NCI-H2196 (cell line): ENCODE data around the gene AUTS2.

Experiments
- DNase-seq: peaks from one replicate; lab custom pipeline; 2025; ENCODE audit not compliant: unreplicated experiment; lab: John Stamatoyannopoulos, UW

The AUTS2 gene

DNA sequence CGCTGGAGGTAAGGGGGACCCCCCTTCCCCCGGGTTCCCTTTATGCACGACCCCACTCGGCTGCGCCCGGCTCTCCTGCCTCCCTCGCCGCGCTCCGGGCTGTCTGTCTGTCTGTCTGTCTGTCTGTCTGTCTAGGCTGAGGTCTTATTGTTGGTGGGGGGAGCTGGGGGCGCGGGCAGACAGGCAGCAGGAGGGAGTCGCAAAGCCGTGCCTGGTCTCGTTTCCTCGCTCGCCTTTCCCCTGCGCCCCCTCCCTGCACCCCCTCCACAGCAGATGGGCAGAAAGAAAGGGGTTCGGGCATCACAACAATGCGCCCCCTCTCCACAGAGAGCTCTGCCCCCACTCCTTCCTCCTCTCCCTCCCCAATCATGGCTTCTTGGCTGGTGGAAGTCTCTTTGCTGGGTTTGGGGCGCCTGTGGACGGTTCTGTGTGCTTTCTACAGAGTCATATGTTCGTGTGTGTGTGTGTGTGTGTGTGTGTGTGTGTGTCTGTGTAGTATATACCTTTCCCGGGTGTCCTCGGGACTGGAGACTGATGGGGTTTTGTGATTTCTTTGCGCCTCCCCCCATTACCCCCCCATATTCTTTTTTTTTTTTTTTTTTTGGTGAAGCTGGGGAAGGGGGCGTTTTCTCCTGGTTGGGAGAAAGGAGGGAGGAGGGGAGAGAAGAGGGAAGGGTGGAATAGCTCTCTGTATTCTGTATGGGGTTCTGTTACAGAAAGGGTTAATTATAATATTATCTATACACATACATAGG lies 1.9 kb downstream of the AUTS2 start:
- no peak for DNase-seq

- no peak for DNase-seq
These were observed 2.6 kb downstream of the AUTS2 start for GRCh38 chr7:69600710-69601519.

DNA sequence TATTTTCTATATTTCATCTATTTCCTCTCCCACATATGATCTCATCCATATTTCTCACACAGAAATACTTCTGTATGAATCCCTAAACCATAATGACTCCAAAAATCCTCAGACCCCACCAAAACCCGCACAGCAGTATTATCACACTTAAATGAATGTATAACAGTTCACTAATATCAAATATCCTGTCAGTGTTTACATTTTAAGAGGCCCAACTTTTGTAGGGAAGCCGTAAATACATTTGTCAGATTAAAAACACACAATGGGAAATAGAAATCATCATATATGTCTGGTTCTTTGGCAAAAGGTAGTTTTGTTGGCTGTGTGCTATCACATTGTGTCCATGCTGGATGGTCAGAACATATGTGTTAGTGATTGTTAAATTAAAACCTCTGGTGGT lies 4.2 kb downstream of the AUTS2 start:
- DNase-seq, result no peak

DNA sequence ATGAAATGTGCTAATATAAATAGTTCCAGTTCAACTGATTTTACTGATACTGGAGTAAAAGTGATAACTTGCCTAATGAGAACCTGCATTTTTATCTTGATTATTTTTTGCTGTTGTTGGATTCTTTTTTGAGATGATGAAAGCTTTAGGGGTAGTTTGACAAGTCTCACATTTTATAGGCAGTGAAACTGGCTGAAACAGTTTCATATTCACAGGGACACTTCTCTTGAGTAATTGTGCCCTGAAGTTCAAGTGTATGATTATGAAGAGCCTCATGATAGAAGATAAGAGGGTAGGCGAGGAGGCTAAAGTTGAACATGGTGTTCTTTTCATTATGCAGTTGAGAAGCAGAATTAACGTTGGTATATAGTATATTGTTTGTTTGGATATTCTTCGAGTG lies 5.1 kb downstream of the AUTS2 start:
- no peak for DNase-seq

DNA sequence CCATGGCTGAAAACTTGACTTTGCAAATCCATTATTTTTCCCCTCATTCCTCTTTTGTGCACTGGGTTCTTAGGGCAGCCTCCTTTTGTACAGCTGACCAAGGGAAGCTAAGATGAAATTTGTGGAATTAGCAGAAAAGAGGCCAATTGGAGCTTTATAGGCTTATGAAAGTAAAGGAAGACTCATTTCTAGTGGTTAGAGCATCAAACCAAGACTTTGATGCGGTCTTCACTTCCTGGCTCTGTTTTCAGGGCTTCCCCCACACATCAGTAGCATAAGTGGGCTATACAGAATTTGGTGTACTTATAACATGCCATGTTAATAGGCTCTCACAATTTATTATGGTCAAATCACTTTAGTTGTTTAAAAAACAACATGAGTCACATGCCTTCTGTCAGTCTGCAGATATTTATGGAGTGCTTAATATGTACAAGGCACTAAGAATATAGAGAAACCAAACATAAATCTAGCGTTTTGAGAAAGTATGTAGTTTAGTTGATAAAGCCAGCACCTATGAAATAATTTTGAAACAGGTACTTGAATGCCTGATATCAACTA lies 5.7 kb downstream of the AUTS2 start:
- no peak for DNase-seq

DNA sequence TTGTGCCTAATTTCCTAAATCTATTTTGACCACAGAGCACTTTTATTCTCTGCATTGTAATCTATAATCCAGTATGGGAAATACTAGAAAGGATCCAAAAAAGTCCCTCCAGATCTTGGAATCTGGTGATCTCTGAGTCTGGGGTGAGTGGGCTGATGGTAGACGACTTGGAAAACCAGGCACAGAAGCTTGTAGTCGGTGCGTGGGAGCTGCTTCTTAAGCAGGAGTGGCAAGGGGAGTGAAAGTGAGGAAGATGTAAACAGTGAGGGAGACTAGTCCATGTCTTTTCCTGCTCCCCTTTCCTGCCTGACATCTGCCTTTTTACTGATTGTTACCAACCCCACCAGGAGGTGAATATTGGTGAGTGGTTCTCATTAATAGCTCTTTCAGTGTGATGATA lies 6.8 kb downstream of the AUTS2 start:
- DNase-seq, result no peak

DNA sequence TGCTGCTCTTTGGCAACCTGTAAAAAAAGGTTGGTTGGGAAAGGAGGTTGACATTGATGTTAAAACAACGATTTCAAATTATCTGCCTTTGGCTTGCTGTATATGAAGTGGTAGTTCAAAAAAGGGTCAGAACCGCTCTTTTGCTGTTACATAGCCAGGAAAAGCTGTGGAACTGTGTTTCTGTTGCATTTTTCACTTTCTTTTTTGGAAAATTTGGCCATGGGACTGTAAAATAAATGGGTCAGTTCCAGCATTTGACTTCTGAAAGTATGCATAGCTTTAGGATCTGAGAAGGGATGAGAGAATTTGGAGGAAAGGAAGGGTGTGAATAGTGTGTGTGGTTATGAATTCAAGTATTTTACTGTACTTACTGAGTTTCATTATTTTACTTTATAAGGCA lies 7.3 kb downstream of the AUTS2 start:
- no peak for DNase-seq

GRCh38 chr7:69608049-69608448 lies 9.8 kb downstream of the AUTS2 start:
- DNase-seq, result no peak

DNA sequence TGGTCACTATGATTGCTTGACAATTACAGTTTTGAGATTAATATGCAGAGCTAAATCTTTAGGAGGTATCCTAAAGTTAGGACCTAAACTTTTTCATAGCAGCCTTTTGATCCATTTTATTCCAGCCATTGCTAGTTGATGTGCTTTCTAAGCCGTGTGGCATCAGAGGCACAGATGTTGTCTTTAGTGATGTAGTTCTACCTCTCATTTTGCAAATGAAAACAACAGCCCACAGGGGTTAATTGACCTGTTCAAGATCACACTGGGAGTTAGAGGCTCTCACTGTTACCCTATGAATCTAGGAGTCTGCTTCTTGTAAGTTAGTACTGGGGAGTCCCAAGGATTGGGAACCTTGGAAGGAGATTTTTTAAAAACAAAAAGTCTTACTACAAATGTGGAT lies 10.6 kb downstream of the AUTS2 start:
- DNase-seq, result no peak

GRCh38 chr7:69609541-69610373 lies 11.5 kb downstream of the AUTS2 start:
- DNase-seq, result no peak

GRCh38 chr7:69610374-69611084 lies 12.3 kb downstream of the AUTS2 start:
- no peak for DNase-seq

DNA sequence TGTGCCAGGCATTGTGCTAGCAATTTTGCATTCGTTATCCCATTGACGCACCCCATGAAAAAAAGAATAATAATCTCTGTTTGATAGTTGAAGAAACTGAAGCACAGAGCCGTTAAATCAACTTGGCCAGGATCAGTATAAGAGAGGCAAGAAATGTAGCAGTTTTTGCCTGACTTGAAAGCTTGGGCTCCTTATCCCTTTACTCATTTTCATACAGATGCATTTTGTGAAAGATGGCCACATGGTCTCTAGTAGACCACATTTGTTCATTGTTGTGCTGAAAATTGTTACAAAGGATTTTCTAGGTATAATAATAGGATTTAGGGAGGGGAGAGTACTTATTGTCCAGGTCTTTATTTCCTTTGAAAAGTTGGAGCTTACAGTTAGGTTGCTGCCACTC lies 14.7 kb downstream of the AUTS2 start:
- DNase-seq, result no peak

DNA sequence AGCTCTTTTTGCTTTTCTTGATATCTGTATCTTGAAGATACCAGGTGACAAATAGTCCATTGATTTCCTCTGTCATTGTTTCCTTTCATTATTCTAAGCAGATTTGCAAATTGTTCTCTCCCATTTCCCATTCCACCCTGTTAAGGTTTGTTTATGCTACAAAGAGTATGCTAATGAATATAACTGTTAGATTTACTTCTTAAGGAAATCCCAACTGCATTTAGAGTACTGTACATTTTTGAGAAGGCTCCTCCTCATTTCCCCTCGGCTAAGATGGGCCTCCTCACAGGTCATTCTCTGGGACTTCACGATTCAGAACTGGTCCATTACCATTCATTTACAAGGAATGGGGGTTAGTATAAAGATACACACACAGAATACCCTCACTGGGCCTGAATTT lies 15.6 kb downstream of the AUTS2 start:
- DNase-seq, result no peak

GRCh38 chr7:69615685-69616084 lies 17.4 kb downstream of the AUTS2 start:
- DNase-seq, result no peak

GRCh38 chr7:69617364-69617763 lies 19.1 kb downstream of the AUTS2 start:
- DNase-seq, result no peak

DNA sequence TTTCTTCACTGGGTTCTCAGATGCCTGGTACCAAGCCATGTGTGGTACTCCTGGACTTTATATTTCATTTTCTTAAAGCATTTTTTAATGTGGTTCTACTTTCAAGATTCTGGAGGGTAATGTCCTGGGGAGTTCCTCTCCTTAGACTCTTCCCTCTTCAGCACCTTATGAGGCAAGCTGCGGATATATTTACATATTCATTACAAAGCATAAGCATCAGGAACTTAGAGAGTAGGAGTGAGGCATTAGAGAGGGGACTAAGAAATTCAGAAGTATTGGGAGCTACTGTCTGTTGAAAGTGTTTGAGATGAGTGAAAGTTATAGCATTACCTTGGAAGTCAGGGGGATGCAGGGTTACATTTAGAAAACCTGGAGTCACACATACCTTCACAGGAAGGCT lies 20.8 kb downstream of the AUTS2 start:
- DNase-seq, result no peak

DNA sequence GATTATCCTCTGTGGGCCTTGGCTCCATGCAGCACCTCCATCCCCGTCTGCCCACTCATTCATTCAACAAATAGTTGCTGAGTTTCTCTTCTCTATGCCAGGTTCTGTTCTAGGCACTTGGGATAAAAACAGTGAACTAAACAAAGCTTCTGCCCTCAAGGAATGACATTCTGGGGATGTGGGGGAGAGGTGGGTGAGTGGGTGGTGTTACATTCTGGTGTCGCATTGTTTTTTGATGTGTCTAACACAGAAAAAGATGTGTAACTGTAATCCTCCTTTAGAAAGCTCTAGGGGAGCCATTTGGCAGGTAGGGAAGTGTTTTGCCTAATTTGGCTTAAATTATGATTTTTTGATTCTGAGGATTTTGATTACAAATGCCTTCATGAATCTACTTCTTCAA lies 21.4 kb downstream of the AUTS2 start:
- no peak for DNase-seq

DNA sequence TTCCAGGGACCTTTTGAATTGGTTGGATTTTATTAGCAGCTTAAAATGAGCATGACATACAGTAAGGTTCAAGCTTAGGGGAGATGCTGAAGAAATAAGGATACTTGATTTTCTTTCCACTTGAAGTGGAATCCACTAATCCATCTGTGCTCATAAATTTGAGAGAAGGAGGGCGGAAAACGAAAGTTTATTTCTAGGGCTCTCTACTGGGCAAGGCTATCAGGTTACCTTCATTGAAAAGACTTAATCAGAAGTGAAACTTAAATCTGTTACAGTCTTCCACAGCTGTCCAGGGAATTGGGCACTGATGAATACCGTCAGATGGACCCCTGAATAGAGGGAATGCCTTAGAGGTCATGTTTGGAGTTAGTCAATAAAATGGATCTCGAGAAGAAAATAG lies 21.8 kb downstream of the AUTS2 start:
- DNase-seq, result peak; percentile 34

DNA sequence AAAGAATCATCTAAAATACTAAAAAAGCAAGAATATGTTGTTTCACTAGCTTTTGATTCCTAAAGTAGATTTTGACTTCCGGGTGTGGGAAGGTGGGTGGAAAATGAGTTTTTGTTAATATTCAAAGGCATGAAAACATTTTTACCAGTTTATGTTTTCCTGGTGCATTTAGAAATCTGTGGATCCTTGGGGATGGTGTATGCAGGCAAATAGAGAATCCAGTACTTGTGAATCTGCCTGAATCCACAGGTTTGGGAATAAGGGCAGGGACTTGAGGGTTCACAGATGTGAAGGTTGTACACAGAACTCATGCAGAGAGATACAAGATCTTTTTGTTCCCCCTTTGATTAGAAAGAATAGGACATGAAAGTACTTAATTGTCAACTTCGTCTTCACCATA lies 22.4 kb downstream of the AUTS2 start:
- DNase-seq, result no peak

- no peak for DNase-seq
These were observed 23.9 kb downstream of the AUTS2 start for GRCh38 chr7:69622014-69622835.
